Measurements from ENCODE around the gene EPC1. TPM values are rescaled to one million over a fixed set of nuclear protein-coding genes. Genes with fewer than 3 reads are reported as not detected.

Gene EPC1
- total RNA-seq, 1 experiment from 2014 or later = 36.6 TPM

DNA sequence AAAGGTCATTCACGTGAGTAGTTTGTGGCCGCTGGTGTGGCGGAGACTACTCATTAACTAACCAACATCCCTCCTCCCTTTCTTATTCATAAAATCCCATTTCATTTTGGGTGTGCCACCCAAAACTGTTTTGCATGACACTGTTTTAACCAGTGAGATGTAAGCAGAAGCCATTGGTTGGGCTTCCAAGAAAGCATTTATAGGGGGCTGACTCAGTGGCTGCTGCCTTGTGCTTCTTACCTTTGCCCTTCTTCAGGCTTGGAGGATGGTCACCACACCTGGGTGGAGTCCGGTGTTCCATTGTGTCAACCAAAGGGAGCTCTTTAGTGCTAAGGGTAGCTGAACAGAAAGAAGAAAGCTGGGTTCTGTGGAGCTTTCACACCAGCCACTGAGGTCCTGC lies 37.2 kb upstream of the EPC1 start:
- no peak overlapping the region for H3K4me3 Mint-ChIP-seq (ENCODE audit: unreplicated experiment)
- H3K4me3 ChIP-seq (ENCODE audit: low read depth, low read length) = no peak overlapping the region
- intact Hi-C loops (cut with micrococcal nuclease; ENCODE audit: unreplicated experiment) = no loop called here
- peaks cover 5% of the 10 kb centered on the region; the same call in 1 of the 2 replicates for H3K4me1 ChIP-seq
- no peaks in the 10 kb centered on the region for H3K36me3 Mint-ChIP-seq (ENCODE audit: insufficient read depth, unreplicated experiment)
- TF ChIP-seq, protein P1, sequence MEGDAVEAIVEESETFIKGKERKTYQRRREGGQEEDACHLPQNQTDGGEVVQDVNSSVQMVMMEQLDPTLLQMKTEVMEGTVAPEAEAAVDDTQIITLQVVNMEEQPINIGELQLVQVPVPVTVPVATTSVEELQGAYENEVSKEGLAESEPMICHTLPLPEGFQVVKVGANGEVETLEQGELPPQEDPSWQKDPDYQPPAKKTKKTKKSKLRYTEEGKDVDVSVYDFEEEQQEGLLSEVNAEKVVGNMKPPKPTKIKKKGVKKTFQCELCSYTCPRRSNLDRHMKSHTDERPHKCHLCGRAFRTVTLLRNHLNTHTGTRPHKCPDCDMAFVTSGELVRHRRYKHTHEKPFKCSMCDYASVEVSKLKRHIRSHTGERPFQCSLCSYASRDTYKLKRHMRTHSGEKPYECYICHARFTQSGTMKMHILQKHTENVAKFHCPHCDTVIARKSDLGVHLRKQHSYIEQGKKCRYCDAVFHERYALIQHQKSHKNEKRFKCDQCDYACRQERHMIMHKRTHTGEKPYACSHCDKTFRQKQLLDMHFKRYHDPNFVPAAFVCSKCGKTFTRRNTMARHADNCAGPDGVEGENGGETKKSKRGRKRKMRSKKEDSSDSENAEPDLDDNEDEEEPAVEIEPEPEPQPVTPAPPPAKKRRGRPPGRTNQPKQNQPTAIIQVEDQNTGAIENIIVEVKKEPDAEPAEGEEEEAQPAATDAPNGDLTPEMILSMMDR (IDR thresholded peaks at IDR 0.05; ENCODE audit: insufficient read depth in 1 of 2, low read depth in 1 of 2, low read length in 1 of 2, severe bottlenecking in 1 of 2, unreplicated experiment in 1 of 2) = no peak
- H3K27me3 Mint-ChIP-seq (ENCODE audit: insufficient read depth, unreplicated experiment) = peaks cover 4% of the 10 kb centered on the region
- no peak overlapping the region for H3K27ac Mint-ChIP-seq (ENCODE audit: unreplicated experiment)
- H3K27me3 ChIP-seq (replicated peaks; ENCODE audit: control insufficient read depth, insufficient read depth, low read length) = no peaks in the 10 kb centered on the region
- no peak for DNase-seq
- no peaks in the 10 kb centered on the region for H3K9me3 Mint-ChIP-seq (ENCODE audit: unreplicated experiment)
- POLR2A ChIA-PET = no interaction called here
- no peaks in the 10 kb centered on the region for H3K36me3 ChIP-seq (ENCODE audit: control insufficient read depth, insufficient read depth, low read length)
- no TSS peak for BruUV-seq (replicated peaks)
- H3K9me3 ChIP-seq = no peaks in the 10 kb centered on the region
- no peaks in the 10 kb centered on the region for H3K4me1 Mint-ChIP-seq (ENCODE audit: low read depth, unreplicated experiment)
- CTCF ChIA-PET = no interaction called here

DNA sequence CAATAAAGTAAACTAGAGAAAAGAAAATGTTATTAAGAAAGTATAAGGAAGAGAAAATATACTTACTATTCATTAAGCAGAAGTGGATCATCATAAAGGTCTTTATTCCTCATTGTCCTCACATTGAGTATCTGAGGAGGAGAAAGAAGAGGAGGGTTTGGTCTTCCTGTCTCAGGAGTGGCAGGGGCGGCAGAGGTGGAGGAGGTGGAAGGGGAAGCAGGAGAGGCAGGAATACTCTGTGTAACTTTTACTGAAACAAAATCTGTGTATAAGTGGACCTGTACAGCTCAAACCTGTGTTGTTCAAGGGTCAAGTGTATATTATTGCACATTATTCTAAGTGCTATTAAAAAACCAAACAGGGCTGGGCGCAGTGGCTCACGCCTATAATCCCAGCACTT lies 34.2 kb upstream of the EPC1 start:
- Mint-ChIP-seq H3K27ac (ENCODE audit: unreplicated experiment) (no peak overlapping the region), H3K4me3 (ENCODE audit: unreplicated experiment) (no peak overlapping the region), H3K9me3 (ENCODE audit: unreplicated experiment) (no peaks in the 10 kb centered on the region), H3K36me3 (ENCODE audit: insufficient read depth, unreplicated experiment) (no peaks in the 10 kb centered on the region), H3K4me1 (ENCODE audit: low read depth, unreplicated experiment) (no peaks in the 10 kb centered on the region), H3K27me3 (ENCODE audit: insufficient read depth, unreplicated experiment) (no peaks in the 10 kb centered on the region)
- DNase-seq = no peak
- H3K27me3 ChIP-seq (replicated peaks; ENCODE audit: control insufficient read depth, insufficient read depth, low read length) = no peaks in the 10 kb centered on the region
- H3K4me3 ChIP-seq (ENCODE audit: low read depth, low read length) = no peak overlapping the region
- CTCF ChIA-PET = interaction anchor here (0.5 kb wide), 1 partner anchor 259 kb away, joined by 4 read pairs; no protein-coding TSS in a partner anchor
- H3K36me3 ChIP-seq (ENCODE audit: control insufficient read depth, insufficient read depth, low read length) = no peaks in the 10 kb centered on the region
- POLR2A ChIA-PET = no interaction called here
- H3K4me1 ChIP-seq = peaks cover 5% of the 10 kb centered on the region; the same call in 1 of the 2 replicates
- no TSS peak for BruUV-seq (replicated peaks)
- no peaks in the 10 kb centered on the region for H3K9me3 ChIP-seq
- intact Hi-C loops (cut with micrococcal nuclease; ENCODE audit: unreplicated experiment) = no loop called here
- TF ChIP-seq, protein P1 (IDR thresholded peaks at IDR 0.05; ENCODE audit: insufficient read depth in 1 of 2, low read depth in 1 of 2, low read length in 1 of 2, severe bottlenecking in 1 of 2, unreplicated experiment in 1 of 2) = no peak

DNA sequence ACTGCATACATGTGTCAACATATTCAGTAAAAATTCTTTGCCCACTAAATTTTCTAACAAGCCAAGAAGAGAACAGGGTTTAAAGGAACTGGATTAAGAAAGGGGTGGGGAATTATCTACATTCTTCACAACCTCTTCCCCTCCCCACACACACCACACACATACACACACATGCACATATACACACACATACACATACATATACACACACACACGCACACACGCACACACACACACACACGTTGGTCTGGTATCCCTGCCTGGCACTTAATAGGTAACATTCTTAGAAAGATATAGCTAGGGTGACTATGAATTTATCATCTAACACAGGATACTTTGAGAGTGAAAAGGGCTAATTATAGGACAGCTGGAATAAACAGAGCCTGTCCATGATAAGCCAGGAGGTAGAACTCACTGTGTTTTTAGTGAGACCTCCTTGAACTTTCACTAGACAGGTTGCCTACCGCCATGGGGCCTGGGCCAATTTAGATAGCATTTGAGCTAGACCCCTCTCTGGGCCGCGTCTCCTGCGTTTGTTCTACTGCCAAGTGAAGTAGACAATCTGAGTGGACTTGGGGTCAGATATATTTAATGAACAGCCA lies 33.1 kb upstream of the EPC1 start:
- Histone ChIP-seq H3K4me1 (peaks cover 5% of the 10 kb centered on the region; the same call in 1 of the 2 replicates), H3K27me3 (replicated peaks; ENCODE audit: control insufficient read depth, insufficient read depth, low read length) (no peaks in the 10 kb centered on the region), H3K9me3 (no peaks in the 10 kb centered on the region), H3K36me3 (ENCODE audit: control insufficient read depth, insufficient read depth, low read length) (no peaks in the 10 kb centered on the region), H3K4me3 (ENCODE audit: low read depth, low read length) (no peak overlapping the region)
- H3K36me3 Mint-ChIP-seq (ENCODE audit: insufficient read depth, unreplicated experiment) = no peaks in the 10 kb centered on the region
- no peaks in the 10 kb centered on the region for H3K9me3 Mint-ChIP-seq (ENCODE audit: unreplicated experiment)
- no TSS peak for BruUV-seq (replicated peaks)
- H3K27me3 Mint-ChIP-seq (ENCODE audit: insufficient read depth, unreplicated experiment) = no peaks in the 10 kb centered on the region
- no peaks in the 10 kb centered on the region for H3K4me1 Mint-ChIP-seq (ENCODE audit: low read depth, unreplicated experiment)
- ChIA-PET CTCF (interaction anchor here (1.0 to 1.2 kb wide), 2 partner anchors 12 to 66 kb away, joined by 3 to 4 read pairs; partner anchors contain the start of gene CCDC7), POLR2A (no interaction called here)
- intact Hi-C loops (cut with micrococcal nuclease; ENCODE audit: unreplicated experiment) = loop anchor here (2.0 to 10.0 kb wide), 3 partner anchors 67 to 627 kb away; partner anchors contain the start of gene CCDC7
- TF ChIP-seq, protein P1 (IDR thresholded peaks at IDR 0.05; ENCODE audit: insufficient read depth in 1 of 2, low read depth in 1 of 2, low read length in 1 of 2, severe bottlenecking in 1 of 2, unreplicated experiment in 1 of 2) = no peak
- DNase-seq = no peak
- H3K27ac Mint-ChIP-seq (ENCODE audit: unreplicated experiment) = no peak overlapping the region
- H3K4me3 Mint-ChIP-seq (ENCODE audit: unreplicated experiment) = no peak overlapping the region
